Measurements from ENCODE around the gene VWC2L. TPM values are rescaled to one million over a fixed set of nuclear protein-coding genes. Genes with fewer than 3 reads are reported as not detected.

The VWC2L gene
- total and polyA plus RNA-seq, 2 of the 8 experiments (the other 6 are each of a cell fraction or from before 2014, with no cell fraction given) = not detected

- H3K79me1 ChIP-seq (ENCODE audit: low read depth, low read length) = no peaks in the 10 kb centered on the region
- no peak overlapping the region for H3K9ac ChIP-seq (replicated peaks in 1 of 4; ENCODE audit: extremely low read depth in 1 of 4, low read depth in 3 of 4, low read length in 3 of 4)
- ChIA-PET CTCF (ENCODE audit: partially characterized antibody) (interaction anchor here (0.6 kb wide), 1 partner anchor 554 kb away, joined by 3 read pairs; no protein-coding TSS in a partner anchor), POLR2A (ENCODE audit: partially characterized antibody) (no interaction called here)
- H3K27ac ChIP-seq (ENCODE audit: low read depth, low read length) = no peak overlapping the region
- no peak overlapping the region for H3K18ac ChIP-seq (ENCODE audit: extremely low read depth, low read length)
- H3K14ac ChIP-seq (ENCODE audit: insufficient read length) = no peak overlapping the region
- no peak overlapping the region for H3K4me2 ChIP-seq (ENCODE audit: insufficient read depth in 1 of 2, low read depth in 2 of 2, low read length in 2 of 2)
- no peak overlapping the region for H4K91ac ChIP-seq (replicated peaks; ENCODE audit: insufficient read length, low read length)
- no peak overlapping the region for H3K56ac ChIP-seq (replicated peaks; ENCODE audit: insufficient read length, low read depth, low read length)
- 99% methylated on average over 5 of the region's 5 CpGs; no CpG with 5 or more reads in 1 of the 2 experiments for WGBS, 2 experiments (ENCODE audit: extremely low coverage in 1 of 2, insufficient coverage in 1 of 2, insufficient read length in 1 of 2, insufficient replicate concordance in 2 of 2, low coverage in 1 of 2, low lambda C conversion rate in 2 of 2, missing lambda C conversion rate in 1 of 2)
- no peak overlapping the region for H2BK120ac ChIP-seq (replicated peaks; ENCODE audit: low read depth, low read length)
- no peak overlapping the region for H2BK5ac ChIP-seq (ENCODE audit: low read depth, low read length)
- DNase-seq (ENCODE audit: low read depth in 1 of 2, low spot score in 2 of 2) = no peak
- no peaks in the 10 kb centered on the region; a peak in 1 of 8 replicates for H3K36me3 ChIP-seq (ENCODE audit: control insufficient read depth in 2 of 4, insufficient read depth in 4 of 4, low read length in 3 of 4)
- no peak overlapping the region for H4K5ac ChIP-seq (ENCODE audit: insufficient read length, low read depth, low read length)
- no peaks in the 10 kb centered on the region for H3K27me3 ChIP-seq (replicated peaks in 1 of 4; ENCODE audit: control insufficient read depth in 3 of 4, extremely low read depth in 1 of 4, insufficient read depth in 3 of 4, low read length in 3 of 4)
- H3K4ac ChIP-seq (replicated peaks; ENCODE audit: insufficient read length, low read depth, low read length) = no peak overlapping the region
- peaks cover 0 to 3% (median 0%) of the 10 kb centered on the region in 4 experiments; a peak in 1 of 7 replicates for H3K4me1 ChIP-seq (replicated peaks in 1 of 4; ENCODE audit: control insufficient read depth in 3 of 4, insufficient read depth in 4 of 4, low read length in 3 of 4)
- H3K79me2 ChIP-seq (ENCODE audit: control insufficient read depth in 1 of 2, insufficient read depth in 2 of 2, low read length in 2 of 2) = no peaks in the 10 kb centered on the region
- no peak overlapping the region for H2BK15ac ChIP-seq (ENCODE audit: low read length)
- no peak for FAIRE-seq
- no peak overlapping the region for H2BK12ac ChIP-seq (ENCODE audit: low read depth, low read length)
- no peak overlapping the region for H3K4me3 ChIP-seq (ENCODE audit: extremely low read depth in 1 of 4, insufficient read depth in 2 of 4, low read depth in 3 of 4, low read length in 4 of 4)
- no peaks in the 10 kb centered on the region for H3K23me2 ChIP-seq (ENCODE audit: low read depth, low read length)
- H2AFZ ChIP-seq (ENCODE audit: low read length) = no peak overlapping the region
- no peaks in the 10 kb centered on the region for H3K9me3 ChIP-seq (ENCODE audit: insufficient read depth in 2 of 2, low read depth in 1 of 2, low read length in 1 of 2)
- H3K23ac ChIP-seq (ENCODE audit: insufficient read length) = no peak overlapping the region
- H4K20me1 ChIP-seq (replicated peaks in 1 of 2; ENCODE audit: control insufficient read depth in 1 of 2, insufficient read depth in 2 of 2, low read length in 2 of 2) = no peaks in the 10 kb centered on the region
- H2AK5ac ChIP-seq (ENCODE audit: low read depth, low read length) = no peak overlapping the region
- no peak overlapping the region for H4K8ac ChIP-seq (ENCODE audit: extremely low read depth, insufficient read depth, low read length)
- H2BK20ac ChIP-seq (ENCODE audit: low read length) = no peak overlapping the region
- TF ChIP-seq SUZ12 (IDR thresholded peaks at IDR 0.05; ENCODE audit: low read length) (no peak), KDM1A (IDR thresholded peaks at IDR 0.05; ENCODE audit: borderline replicate concordance, low read length) (no peak), CEBPB (IDR thresholded peaks at IDR 0.05; ENCODE audit: low read depth, low read length) (no peak), BCL11A (IDR thresholded peaks at IDR 0.05; ENCODE audit: low read depth in 2 of 2, low read length in 2 of 2) (no peak), NANOG (IDR thresholded peaks at IDR 0.05; ENCODE audit: insufficient read depth, low read depth, low read length, poor library complexity, severe bottlenecking) (no peak), KDM4A (IDR thresholded peaks at IDR 0.05; ENCODE audit: low read depth, low read length, severe bottlenecking) (no peak), POLR2AphosphoS5 (IDR thresholded peaks at IDR 0.05; ENCODE audit: low read depth, low read length) (no peak), EP300 (IDR thresholded peaks at IDR 0.05; ENCODE audit: borderline replicate concordance in 1 of 2, low read depth in 2 of 2, low read length in 2 of 2) (no peak), RBBP5 (IDR thresholded peaks at IDR 0.05; ENCODE audit: borderline replicate concordance, low read depth, low read length) (no peak), NRF1 (IDR thresholded peaks at IDR 0.05; ENCODE audit: low read depth, low read length) (no peak), CBX8 (IDR thresholded peaks at IDR 0.05; ENCODE audit: borderline replicate concordance, low read depth, low read length) (no peak), ATF2 (IDR thresholded peaks at IDR 0.05; ENCODE audit: low read length) (no peak)
These were observed 118.2 kb downstream of the VWC2L start for GRCh38 chr2:214529021-214529420.

Data from H1 (cell line).